BLaER1 treated with 17β-estradiol and CSF1 and Interleukin-3, amounts not matched to agents 10 nM and 100 nM (cell line): Measurements from ENCODE around the gene PATJ.

ENCODE experiments used
- H3K27ac ChIP-seq, 11 experiments: shearing (Covaris generic); formaldehyde crosslinking; 2 replicates each; pipeline ENCODE4 v1.8.1; 2022
- H3K27me3 ChIP-seq, 11 experiments: shearing (Covaris generic); formaldehyde crosslinking; 2 replicates each; pipeline ENCODE4 v1.8.1; 2022
- H3K36me3 ChIP-seq, 11 experiments: shearing (Covaris generic); formaldehyde crosslinking; 2 replicates each; pipeline ENCODE4 v1.8.1; 2022
- H3K4me1 ChIP-seq, 10 experiments: shearing (Covaris generic); formaldehyde crosslinking; 2 replicates each; pipeline ENCODE4 v1.8.1; 2022
- H3K4me2 ChIP-seq, 11 experiments: shearing (Covaris generic); formaldehyde crosslinking; 2 replicates each; pipeline ENCODE4 v1.8.1; 2022
- H3K4me3 ChIP-seq, 10 experiments: shearing (Covaris generic); formaldehyde crosslinking; 2 replicates each; pipeline ENCODE4 v1.8.1; 2022
- H3K9ac ChIP-seq, 11 experiments: shearing (Covaris generic); formaldehyde crosslinking; 2 replicates each; pipeline ENCODE4 v1.8.1; 2022
- H3K9me3 ChIP-seq, 11 experiments: shearing (Covaris generic); formaldehyde crosslinking; replicated peaks in 1 of 11; 2 replicates each; pipeline ENCODE4 v1.8.1; 2022
- H4K20me1 ChIP-seq, 11 experiments: shearing (Covaris generic); formaldehyde crosslinking; 2 replicates each; pipeline ENCODE4 v1.8.1; 2022
- Cebpa-rat ChIP-seq, 11 experiments: shearing (Covaris generic); IDR thresholded peaks; 2 replicates each; pipeline ENCODE4 v1.8.1; 2022

Gene PATJ

DNA sequence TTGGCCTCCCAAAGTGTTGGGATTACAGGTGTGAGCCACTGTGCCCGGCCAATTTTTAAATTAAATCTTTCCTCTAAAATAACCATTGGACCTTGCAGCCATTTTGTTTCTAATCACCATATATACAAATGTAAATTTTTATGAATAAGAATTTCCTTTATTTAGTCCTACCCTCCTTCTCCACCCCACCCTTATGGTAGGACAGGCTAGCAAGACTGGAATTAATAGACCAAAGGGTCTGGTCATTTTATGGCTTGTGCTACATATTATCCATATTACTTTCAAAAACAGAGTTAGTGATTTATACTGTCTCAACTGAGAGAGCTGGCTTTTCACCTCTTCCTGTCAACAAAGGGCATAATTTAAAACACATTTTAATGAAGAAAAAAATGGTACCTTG is 478.9 kb downstream of the PATJ start:
- peaks cover 0 to 7% (median 0%) of the 10 kb centered on the region in 10 experiments; a peak in 2 of 20 replicates for H3K4me1 ChIP-seq
- no peak overlapping the region for H3K4me3 ChIP-seq
- H3K27ac ChIP-seq: no peak overlapping the region
- no peaks in the 10 kb centered on the region for H4K20me1 ChIP-seq
- no peak overlapping the region for H3K4me2 ChIP-seq
- no peak for TF ChIP-seq Cebpa-rat (IDR thresholded peaks at IDR 0.05)
- H3K27me3 ChIP-seq: no peaks in the 10 kb centered on the region
- H3K9me3 ChIP-seq: no peaks in the 10 kb centered on the region
- no peaks in the 10 kb centered on the region for H3K36me3 ChIP-seq
- no peak overlapping the region for H3K9ac ChIP-seq

DNA sequence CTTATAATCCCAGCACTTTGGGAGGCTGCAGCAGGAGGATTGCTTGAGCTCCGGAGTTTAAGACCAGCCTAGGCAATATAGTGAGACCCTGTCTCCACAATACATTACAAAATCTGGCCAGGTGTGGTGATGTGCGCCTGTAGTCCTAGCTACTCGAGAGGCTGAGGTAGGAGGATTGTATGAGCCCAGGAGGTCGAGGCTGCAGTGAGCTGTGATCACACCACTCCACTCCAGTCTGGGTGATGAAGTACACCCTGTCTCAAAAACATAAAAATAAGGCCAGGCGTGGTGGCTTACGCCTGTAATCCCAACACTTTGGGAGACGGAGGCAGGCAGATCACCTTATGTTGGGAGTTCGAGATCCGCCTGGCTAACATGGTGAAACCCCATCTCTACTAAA is 480.0 kb downstream of the PATJ start:
- no peak overlapping the region for H3K27ac ChIP-seq
- no peak overlapping the region for H3K9ac ChIP-seq
- H3K4me1 ChIP-seq: peaks cover 0 to 7% (median 0%) of the 10 kb centered on the region in 10 experiments; a peak in 2 of 20 replicates
- H3K9me3 ChIP-seq: no peaks in the 10 kb centered on the region
- H3K27me3 ChIP-seq: no peaks in the 10 kb centered on the region
- no peaks in the 10 kb centered on the region for H3K36me3 ChIP-seq
- H4K20me1 ChIP-seq: no peaks in the 10 kb centered on the region
- H3K4me3 ChIP-seq: no peak overlapping the region
- TF ChIP-seq Cebpa-rat (IDR thresholded peaks at IDR 0.05): no peak
- no peak overlapping the region for H3K4me2 ChIP-seq

DNA sequence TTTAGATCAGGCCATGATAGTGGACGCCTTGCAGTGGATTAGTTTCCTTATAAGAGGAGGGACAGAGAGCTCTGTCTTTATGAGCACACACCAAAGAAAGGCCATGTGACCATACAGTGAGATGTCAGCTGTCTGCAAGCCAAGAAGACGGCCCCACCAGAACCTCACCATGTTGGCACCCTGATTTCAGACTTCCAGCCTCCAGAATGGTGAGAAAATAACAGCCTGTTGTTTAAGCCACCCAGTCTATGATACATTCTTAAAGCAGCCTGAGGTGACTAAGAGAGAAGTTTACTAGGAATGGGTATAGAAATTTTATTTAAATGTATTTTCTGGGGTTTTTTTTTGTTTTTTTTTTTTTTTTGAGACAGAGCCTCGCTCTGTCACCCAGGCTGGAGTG is 481.9 kb downstream of the PATJ start:
- Histone ChIP-seq H3K4me2 (no peak overlapping the region), H3K27ac (no peak overlapping the region), H3K36me3 (no peaks in the 10 kb centered on the region), H3K4me1 (no peaks in the 10 kb centered on the region), H3K9ac (no peak overlapping the region), H3K9me3 (no peaks in the 10 kb centered on the region), H4K20me1 (no peaks in the 10 kb centered on the region), H3K4me3 (no peak overlapping the region), H3K27me3 (no peaks in the 10 kb centered on the region)
- no peak for TF ChIP-seq Cebpa-rat (IDR thresholded peaks at IDR 0.05)

DNA sequence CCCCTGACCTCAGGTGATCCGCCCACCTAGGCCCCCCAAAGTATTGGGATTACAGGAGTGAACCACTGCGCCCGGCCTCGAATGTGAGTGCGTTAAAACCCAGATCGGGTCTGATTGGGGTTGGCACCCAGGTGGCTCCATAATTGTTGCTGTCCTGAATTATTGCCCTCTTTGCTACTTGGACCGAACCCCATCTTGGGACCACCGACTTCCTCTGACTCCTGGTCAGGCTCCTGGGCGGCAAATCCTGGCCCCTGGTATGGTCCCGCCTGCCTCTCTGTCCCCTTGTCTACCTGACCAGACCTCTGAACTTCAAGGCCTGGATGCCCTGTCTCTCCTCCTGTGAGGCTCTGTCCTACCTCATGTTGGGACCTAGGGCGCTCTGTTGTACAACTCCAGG is 485.2 kb downstream of the PATJ start:
- no peaks in the 10 kb centered on the region for H4K20me1 ChIP-seq
- H3K27me3 ChIP-seq: no peaks in the 10 kb centered on the region
- TF ChIP-seq Cebpa-rat (IDR thresholded peaks at IDR 0.05): no peak
- H3K9ac ChIP-seq: no peak overlapping the region
- no peaks in the 10 kb centered on the region for H3K9me3 ChIP-seq
- no peaks in the 10 kb centered on the region for H3K36me3 ChIP-seq
- no peak overlapping the region for H3K4me3 ChIP-seq
- H3K4me2 ChIP-seq: no peak overlapping the region
- H3K4me1 ChIP-seq: no peaks in the 10 kb centered on the region
- H3K27ac ChIP-seq: no peak overlapping the region
